AG04449 (cell line): ENCODE measurements around the gene PTH1R.

Experiments used
- CTCF ChIA-PET: fragments of 350-600 bp; formaldehyde crosslinking; extraction: SDS; loops from one replicate; lab custom pipeline; 2021; ENCODE audit warnings: antibody characterized with exemption; lab: Yijun Ruan, JAX
- POLR2A ChIA-PET: fragments of 400-600, 350-600 bp; formaldehyde crosslinking; extraction: SDS; loops from one replicate; lab custom pipeline; 2020; ENCODE audit warnings: antibody characterized with exemption, inconsistent platforms; lab: Yijun Ruan, JAX
- DNase-seq: peaks from one replicate; pipeline ENCODE4 v3.0.0-alpha.2; 2010; ENCODE audit warnings: low read depth, low spot score
- H3K4me3 ChIP-seq: 2 replicates; pipeline ENCODE4 v1.5.1; 2011; ENCODE audit warnings: low read depth, mild to moderate bottlenecking, control low read depth, low read length
- TF ChIP-seq, protein P1 (sequence below): IDR thresholded peaks from one replicate; pipeline ENCODE4 v1.5.1; 2011; ENCODE audit warnings: mild to moderate bottlenecking, moderate library complexity, low read length, control low read depth, inconsistent platforms; ENCODE audit not compliant: insufficient read depth; ENCODE audit errors: missing control alignments

Gene PTH1R

DNA sequence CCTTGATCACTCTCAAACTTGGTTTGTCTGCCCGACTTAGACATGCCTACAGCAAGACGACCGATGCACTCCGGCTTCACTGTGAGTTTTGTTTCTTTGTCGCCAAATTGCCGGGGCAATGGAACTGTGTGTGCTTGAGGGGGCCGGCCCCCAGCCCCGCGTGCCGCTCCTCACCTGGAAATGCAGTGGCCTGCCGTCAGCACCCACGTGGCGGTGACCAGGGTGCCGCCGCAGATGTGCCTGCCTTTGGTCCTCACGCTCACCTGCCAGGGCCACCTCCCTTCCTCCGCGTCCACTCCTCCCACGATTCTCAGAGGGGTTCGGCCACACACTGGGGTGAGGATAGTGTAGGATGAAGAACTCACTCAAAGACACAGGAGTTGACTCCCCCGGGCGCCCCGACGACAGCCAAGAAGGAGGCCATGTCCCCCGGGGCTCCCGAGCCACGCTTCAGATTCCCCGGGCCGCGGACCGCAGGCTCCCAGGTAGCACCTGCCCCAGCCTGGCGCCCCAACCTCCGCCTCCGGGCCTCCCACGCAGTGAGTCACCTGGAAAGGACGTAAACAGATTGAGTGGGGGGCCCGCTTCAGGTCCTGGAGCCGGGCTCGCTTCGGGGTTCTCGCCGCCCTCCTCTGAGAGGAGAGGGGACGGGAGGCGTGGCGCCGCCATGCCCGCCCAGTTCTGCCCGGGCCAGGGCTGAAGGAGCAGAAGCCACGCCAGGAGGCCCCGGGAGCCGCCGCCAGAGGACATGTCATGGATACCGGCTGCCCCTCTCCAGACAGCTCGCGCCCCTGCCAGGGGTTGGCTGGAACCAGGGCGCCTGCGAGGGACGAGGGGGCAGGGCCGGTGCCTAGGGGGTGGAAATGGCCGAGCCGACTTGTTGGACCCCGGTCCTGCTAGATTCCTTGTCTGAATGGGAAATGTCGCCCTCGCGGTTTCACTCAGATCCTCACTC lies 43.9 kb upstream of the PTH1R start:
- ChIA-PET CTCF (interaction anchor here (1.5 kb wide), 1 partner anchor 34 kb away, joined by 4 read pairs; no protein-coding TSS in a partner anchor), POLR2A (no interaction called here)
- no peak overlapping the region for H3K4me3 ChIP-seq
- TF ChIP-seq, protein P1, sequence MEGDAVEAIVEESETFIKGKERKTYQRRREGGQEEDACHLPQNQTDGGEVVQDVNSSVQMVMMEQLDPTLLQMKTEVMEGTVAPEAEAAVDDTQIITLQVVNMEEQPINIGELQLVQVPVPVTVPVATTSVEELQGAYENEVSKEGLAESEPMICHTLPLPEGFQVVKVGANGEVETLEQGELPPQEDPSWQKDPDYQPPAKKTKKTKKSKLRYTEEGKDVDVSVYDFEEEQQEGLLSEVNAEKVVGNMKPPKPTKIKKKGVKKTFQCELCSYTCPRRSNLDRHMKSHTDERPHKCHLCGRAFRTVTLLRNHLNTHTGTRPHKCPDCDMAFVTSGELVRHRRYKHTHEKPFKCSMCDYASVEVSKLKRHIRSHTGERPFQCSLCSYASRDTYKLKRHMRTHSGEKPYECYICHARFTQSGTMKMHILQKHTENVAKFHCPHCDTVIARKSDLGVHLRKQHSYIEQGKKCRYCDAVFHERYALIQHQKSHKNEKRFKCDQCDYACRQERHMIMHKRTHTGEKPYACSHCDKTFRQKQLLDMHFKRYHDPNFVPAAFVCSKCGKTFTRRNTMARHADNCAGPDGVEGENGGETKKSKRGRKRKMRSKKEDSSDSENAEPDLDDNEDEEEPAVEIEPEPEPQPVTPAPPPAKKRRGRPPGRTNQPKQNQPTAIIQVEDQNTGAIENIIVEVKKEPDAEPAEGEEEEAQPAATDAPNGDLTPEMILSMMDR, result no peak
- DNase-seq, result no peak

DNA sequence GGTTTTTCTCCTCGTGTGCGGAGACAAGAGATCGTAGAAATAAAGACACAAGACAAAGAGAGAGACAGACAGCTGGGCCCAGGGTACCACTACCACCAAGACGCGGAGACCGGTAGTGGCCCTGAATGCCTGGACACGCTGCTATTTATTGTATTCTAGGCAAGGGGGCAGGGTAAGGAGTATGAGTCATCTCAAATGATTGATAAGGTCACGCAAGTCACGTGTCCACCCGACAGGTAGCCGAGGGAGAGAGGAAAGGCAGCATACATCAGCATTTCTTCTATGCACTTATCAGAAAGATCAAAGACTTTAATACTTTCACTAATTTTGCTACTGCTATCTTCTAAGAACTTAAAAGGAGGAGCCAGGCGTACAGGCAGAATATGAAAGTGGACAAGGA lies 42.5 kb upstream of the PTH1R start:
- TF ChIP-seq, protein P1, result no peak
- POLR2A ChIA-PET, result no interaction called here
- H3K4me3 ChIP-seq, result no peak overlapping the region
- DNase-seq, result no peak
- CTCF ChIA-PET, result interaction anchor here (1.9 kb wide), 1 partner anchor 11 kb away, joined by 4 read pairs; no protein-coding TSS in a partner anchor

DNA sequence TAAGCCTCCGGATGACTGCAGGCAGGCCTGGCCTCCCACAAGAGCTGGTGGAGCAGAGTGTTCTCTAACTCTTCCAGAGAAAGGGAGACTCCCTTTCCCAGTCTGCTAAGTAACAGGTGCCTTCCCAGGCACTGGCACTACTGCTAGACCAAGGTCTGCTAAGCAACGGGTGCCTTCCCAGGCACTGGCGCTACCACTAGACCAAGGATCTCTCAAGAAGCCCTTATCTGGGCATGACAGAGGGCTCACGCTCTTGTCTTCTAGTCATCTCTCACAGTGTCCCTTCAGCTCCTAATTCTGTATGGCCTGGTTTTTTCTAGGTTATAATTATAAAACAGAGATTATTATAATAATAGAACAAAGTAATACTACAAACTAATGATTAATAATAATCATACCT lies 42.0 kb upstream of the PTH1R start:
- ChIA-PET POLR2A (no interaction called here), CTCF (interaction anchor here (1.9 kb wide), 1 partner anchor 10 kb away, joined by 4 read pairs; no protein-coding TSS in a partner anchor)
- TF ChIP-seq, protein P1, result no peak
- no peak for DNase-seq
- H3K4me3 ChIP-seq, result no peak overlapping the region

DNA sequence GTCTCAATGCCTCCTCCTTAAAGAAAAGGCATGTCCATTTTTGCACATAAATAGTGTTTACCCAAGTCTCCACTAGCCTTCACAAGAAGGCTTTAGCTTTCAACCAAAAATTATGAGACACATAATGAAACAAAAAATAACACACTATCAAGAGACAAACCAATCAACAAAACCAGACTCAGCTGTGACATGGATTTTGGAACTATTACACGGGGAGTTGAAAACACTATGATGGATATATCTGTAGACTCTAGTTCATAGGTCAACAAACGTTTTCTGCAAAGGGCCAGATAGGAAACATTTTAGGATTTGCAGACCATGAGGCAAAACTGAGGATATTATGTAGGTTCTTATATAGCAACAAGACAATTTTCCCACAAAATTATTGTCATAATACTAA lies 39.2 kb upstream of the PTH1R start:
- DNase-seq, result no peak
- no peak overlapping the region for H3K4me3 ChIP-seq
- ChIA-PET POLR2A (no interaction called here), CTCF (interaction anchor here (1.4 kb wide), 1 partner anchor 29 kb away, joined by 4 read pairs; no protein-coding TSS in a partner anchor)
- TF ChIP-seq, protein P1, result no peak

DNA sequence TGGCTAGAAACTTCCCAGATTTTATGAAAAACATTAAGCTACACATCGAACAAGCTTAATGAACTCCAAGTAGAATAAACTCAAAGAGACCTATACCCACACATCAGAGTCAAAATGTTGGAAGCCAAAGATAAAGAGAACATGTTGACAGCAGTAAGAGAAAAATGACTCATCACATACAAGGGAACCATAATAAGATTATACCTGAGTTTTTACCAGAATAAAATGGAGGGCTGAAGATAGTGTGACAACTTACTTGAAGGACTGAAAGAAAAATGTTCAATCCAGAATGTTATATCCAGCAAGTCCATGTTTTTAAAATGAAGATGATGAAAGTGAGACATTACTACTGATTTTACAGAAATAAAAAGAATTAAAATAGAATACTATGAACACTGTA lies 37.0 kb upstream of the PTH1R start:
- CTCF ChIA-PET, result interaction anchor here (0.5 kb wide), 1 partner anchor 27 kb away, joined by 3 read pairs; no protein-coding TSS in a partner anchor
- no peak overlapping the region for H3K4me3 ChIP-seq
- DNase-seq, result no peak
- POLR2A ChIA-PET, result no interaction called here
- TF ChIP-seq, protein P1, result no peak

DNA sequence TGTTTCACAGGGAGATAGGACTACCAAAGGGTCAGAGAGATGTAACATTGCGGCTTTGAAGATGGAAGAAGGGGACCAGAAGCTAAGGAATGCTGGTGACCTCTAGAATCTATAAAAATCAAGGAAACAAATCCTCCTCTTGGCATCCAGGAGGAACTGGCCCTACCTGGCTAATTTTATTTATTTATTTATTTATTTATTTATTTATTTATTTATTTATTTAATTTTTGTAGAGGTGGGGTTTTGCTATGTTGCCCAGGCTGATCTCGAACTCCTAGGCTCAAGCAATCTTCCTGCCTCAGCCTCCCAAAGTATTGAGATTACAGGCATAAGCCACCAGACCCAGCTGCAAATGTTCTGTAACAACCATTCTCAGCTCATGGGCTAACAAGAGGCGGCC lies 34.0 kb upstream of the PTH1R start:
- no peak for DNase-seq
- TF ChIP-seq, protein P1, result no peak
- no peak overlapping the region for H3K4me3 ChIP-seq
- POLR2A ChIA-PET, result no interaction called here
- CTCF ChIA-PET, result interaction anchor here (0.8 to 1.0 kb wide), 2 partner anchors 51 to 138 kb away, joined by 3 read pairs; no protein-coding TSS in a partner anchor
